Fibroblast of mammary gland (primary cell): ENCODE data around the gene PSMA3.

Experiments used
- DNase-seq: peaks from one replicate; pipeline ENCODE4 v3.0.0-alpha.2; 2010; ENCODE audit warnings: low read depth
- H3K4me3 ChIP-seq: 2 replicates; pipeline ENCODE4 v1.5.1; 2011; ENCODE audit warnings: low read depth, mild to moderate bottlenecking, low read length, moderate library complexity; ENCODE audit not compliant: control insufficient read depth
- TF ChIP-seq, protein P1 (sequence below): conservative IDR thresholded peaks from 2 replicates; pipeline ENCODE4 v1.5.1; 2011; ENCODE audit warnings: low read depth, low read length, inconsistent platforms; ENCODE audit not compliant: control insufficient read depth, insufficient read depth

Gene PSMA3

DNA sequence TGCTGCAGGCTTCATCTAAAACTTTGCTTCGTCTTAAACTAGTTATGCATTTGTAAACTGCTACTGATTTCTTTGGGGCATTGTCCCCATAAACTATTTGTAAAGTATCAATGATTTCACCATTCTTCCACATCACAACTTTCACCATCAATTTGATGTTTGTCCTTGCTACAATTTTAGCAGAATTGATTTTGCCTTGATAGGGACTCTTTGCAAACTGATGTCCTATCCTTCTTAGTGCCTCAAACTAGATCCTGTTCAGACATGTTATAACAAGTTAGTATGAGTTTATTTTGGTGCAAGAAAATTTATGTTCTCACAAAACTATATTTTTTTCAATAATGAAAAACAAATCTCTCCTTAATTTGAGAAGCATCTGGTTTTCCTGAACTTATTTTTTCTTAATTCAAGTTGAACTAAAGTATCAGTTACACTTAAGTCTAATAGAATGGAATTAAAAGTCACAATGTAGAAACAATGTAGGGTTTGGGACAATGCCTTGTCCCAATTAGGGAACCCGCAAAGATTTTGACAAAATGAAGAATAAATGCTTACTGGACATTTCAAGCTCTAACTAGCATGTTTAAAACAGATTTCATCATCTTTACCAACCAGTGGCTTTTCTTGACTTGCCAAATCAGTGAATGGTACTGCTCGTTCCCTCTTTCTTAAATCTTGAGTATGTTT lies 43.6 kb downstream of the PSMA3 start:
- DNase-seq, result no peak
- H3K4me3 ChIP-seq, result no peak overlapping the region
- TF ChIP-seq, protein P1, sequence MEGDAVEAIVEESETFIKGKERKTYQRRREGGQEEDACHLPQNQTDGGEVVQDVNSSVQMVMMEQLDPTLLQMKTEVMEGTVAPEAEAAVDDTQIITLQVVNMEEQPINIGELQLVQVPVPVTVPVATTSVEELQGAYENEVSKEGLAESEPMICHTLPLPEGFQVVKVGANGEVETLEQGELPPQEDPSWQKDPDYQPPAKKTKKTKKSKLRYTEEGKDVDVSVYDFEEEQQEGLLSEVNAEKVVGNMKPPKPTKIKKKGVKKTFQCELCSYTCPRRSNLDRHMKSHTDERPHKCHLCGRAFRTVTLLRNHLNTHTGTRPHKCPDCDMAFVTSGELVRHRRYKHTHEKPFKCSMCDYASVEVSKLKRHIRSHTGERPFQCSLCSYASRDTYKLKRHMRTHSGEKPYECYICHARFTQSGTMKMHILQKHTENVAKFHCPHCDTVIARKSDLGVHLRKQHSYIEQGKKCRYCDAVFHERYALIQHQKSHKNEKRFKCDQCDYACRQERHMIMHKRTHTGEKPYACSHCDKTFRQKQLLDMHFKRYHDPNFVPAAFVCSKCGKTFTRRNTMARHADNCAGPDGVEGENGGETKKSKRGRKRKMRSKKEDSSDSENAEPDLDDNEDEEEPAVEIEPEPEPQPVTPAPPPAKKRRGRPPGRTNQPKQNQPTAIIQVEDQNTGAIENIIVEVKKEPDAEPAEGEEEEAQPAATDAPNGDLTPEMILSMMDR, result no peak

DNA sequence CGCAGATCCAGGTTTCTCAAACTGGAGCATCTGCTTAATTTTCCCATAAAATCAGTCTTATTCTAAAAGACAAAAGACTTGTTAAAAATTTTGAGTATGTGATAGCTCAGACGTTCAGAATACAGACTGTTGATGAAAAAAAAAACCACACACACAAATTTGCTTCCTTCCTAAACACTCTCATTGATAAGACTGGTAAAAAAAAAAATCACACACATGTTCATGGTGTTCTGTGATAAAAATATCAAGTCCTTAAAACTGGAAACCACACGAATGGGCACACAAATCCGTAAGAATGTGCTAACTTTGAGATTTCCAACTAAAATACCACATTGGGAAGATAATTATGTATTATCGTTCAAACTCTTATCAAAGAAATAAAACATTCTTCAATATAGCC lies 47.0 kb downstream of the PSMA3 start:
- TF ChIP-seq, protein P1, result no peak

DNA sequence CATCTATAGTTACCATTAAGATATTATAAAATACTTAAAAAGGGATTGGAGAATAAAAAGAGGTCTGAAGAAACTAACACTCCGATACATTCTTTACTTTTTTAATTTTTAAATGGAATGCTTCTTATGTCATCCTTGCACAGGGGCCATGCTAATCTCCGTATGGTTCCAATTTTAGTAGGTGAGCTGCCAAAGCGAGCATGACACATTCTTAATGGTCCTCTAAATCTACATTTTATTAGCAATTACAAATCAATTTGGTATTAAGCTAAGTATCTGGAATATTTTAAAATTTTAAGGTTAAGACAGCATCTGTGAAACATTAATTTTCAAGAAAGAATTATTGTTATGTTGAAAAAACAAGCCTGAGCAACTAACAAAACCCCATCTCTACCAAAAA lies 47.5 kb downstream of the PSMA3 start:
- TF ChIP-seq, protein P1, result no peak
- no peak for DNase-seq
- H3K4me3 ChIP-seq, result no peak overlapping the region

More for the DNA sequence above, 47.0 kb downstream of the PSMA3 start:
- DNase-seq, result no peak
- no peak overlapping the region for H3K4me3 ChIP-seq

DNA sequence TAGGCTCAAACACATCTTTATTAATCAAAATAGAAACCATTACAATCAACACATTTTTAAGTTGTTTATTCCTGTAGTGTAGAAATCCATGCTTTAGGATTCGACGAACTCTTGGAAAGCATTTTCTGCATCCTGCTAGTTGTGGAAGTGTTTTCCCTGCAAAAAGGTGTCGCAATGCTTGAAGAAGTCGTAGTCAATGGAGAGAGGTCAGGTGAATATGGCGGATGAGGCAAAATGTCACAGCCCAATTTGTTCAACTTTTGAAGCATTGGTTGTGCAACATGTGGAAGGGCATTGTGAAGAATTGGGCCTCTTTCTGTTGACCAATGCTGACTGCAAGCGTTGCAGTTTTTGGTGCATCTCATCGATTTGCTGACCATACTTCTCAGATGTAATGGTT lies 49.6 kb downstream of the PSMA3 start:
- DNase-seq, result no peak
- TF ChIP-seq, protein P1, result no peak
- no peak overlapping the region for H3K4me3 ChIP-seq

DNA sequence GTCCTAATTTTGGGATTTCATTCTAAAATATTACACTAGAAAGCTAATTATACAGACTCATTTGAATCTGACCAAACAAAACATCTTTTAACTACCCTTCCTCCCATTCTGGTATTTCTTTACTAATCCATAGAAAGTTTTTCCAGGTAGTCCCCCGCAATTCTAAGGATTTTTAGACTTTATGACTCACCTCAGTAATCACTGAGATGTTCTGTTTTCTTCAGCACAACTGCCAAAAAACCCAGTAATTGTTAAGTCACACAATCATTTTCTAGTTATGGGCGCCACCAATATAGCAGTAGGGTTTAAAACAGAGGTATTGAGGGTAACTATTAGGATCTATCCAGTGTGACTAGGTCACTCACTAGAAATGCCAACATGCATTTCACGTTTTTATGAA lies 52.1 kb downstream of the PSMA3 start:
- TF ChIP-seq, protein P1, result no peak
- H3K4me3 ChIP-seq, result peak overlapping the region; percentile 98
- peak; percentile 57 for DNase-seq

DNA sequence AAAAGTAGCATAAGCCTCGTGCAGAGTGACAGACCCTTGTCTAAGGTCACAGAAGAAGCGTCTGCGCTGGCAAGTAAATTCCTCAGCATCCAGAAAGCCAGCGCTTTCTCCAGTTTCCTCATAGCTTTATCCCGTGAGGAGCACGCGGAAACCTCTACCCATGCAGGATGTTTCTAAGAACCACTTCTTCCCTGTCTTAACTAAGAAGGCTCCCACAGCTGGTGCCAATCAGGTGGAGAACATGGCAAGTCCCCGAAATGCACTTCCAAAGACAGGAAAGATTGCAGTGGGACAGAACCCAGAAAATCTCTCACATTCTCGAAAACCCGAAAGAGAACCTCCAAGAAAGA lies 52.7 kb downstream of the PSMA3 start:
- TF ChIP-seq, protein P1, result no peak
- H3K4me3 ChIP-seq, result peak overlapping the region; percentile 98
- DNase-seq, result no peak
